NCI-H2196 (cell line): ENCODE results near the gene HK3.
"Not testable (repeated sequence)": the region's sequence is repeated elsewhere in the genome, so short reads cannot be mapped to it uniquely, and the experiment has no call there.

Experiments
- DNase-seq: peaks from one replicate; lab custom pipeline; 2025; ENCODE audit not compliant: unreplicated experiment; lab: John Stamatoyannopoulos, UW

The HK3 gene

GRCh38 chr5:176870644-176871043, 28.5 kb downstream of the HK3 start:
- not testable (repeated sequence) for DNase-seq

GRCh38 chr5:176870110-176870591, 29.0 kb downstream of the HK3 start:
- DNase-seq, result no peak

GRCh38 chr5:176869501-176870109, 29.5 kb downstream of the HK3 start:
- DNase-seq, result no peak

- DNase-seq, result no peak
These were observed 30.4 kb downstream of the HK3 start for GRCh38 chr5:176868731-176869130.

- no peak for DNase-seq
These were observed 31.0 kb downstream of the HK3 start for GRCh38 chr5:176868126-176868525.

- no peak for DNase-seq
These were observed 32.3 kb downstream of the HK3 start for GRCh38 chr5:176866707-176867310.

- DNase-seq, result no peak
These were observed 33.2 kb downstream of the HK3 start for GRCh38 chr5:176865964-176866363.

- DNase-seq, result no peak
These were observed 34.4 kb downstream of the HK3 start for GRCh38 chr5:176864755-176865154.

- no peak for DNase-seq
These were observed 35.4 kb downstream of the HK3 start for GRCh38 chr5:176863765-176864098.

GRCh38 chr5:176863041-176863764, 35.9 kb downstream of the HK3 start:
- no peak for DNase-seq

GRCh38 chr5:176862330-176862995, 36.7 kb downstream of the HK3 start:
- no peak for DNase-seq

- DNase-seq, result no peak
These were observed 37.9 kb downstream of the HK3 start for GRCh38 chr5:176861276-176861675.

GRCh38 chr5:176860381-176860780, 38.8 kb downstream of the HK3 start:
- no peak for DNase-seq

- no peak for DNase-seq
These were observed 39.2 kb downstream of the HK3 start for GRCh38 chr5:176859916-176860315.

- no peak for DNase-seq
These were observed 41.3 kb downstream of the HK3 start for GRCh38 chr5:176857894-176858273.

GRCh38 chr5:176857216-176857893, 41.8 kb downstream of the HK3 start:
- no peak for DNase-seq

GRCh38 chr5:176856746-176857145, 42.4 kb downstream of the HK3 start:
- no peak for DNase-seq

- no peak for DNase-seq
These were observed 43.5 kb downstream of the HK3 start for GRCh38 chr5:176855598-176855997.

GRCh38 chr5:176854164-176854563, 45.0 kb downstream of the HK3 start:
- DNase-seq, result no peak

- DNase-seq, result no peak
These were observed 45.9 kb downstream of the HK3 start for GRCh38 chr5:176853151-176853778.
